ENCODE data around the gene VWA7.

GRCh38 chr6:31814677-31815024 is 37.5 kb upstream of the VWA7 start:
- TF ChIP-seq POLR2A (IDR thresholded peaks at IDR 0.05; ENCODE audit: low read length) (no peak), GATA1 (IDR thresholded peaks at IDR 0.05; ENCODE audit: low read depth, low read length) (no peak)

All from erythroblast (primary cell).